GM21526 (cell line): Measurements from ENCODE around the gene IRX2.

Source experiments
- ATAC-seq: cut with Tn5 transposase; IDR thresholded peaks from one replicate; pipeline ENCODE4 v1.9.1; 2021; ENCODE audit warnings: moderate library complexity; ENCODE audit not compliant: unreplicated experiment, low FRiP score

IRX2 gene

DNA sequence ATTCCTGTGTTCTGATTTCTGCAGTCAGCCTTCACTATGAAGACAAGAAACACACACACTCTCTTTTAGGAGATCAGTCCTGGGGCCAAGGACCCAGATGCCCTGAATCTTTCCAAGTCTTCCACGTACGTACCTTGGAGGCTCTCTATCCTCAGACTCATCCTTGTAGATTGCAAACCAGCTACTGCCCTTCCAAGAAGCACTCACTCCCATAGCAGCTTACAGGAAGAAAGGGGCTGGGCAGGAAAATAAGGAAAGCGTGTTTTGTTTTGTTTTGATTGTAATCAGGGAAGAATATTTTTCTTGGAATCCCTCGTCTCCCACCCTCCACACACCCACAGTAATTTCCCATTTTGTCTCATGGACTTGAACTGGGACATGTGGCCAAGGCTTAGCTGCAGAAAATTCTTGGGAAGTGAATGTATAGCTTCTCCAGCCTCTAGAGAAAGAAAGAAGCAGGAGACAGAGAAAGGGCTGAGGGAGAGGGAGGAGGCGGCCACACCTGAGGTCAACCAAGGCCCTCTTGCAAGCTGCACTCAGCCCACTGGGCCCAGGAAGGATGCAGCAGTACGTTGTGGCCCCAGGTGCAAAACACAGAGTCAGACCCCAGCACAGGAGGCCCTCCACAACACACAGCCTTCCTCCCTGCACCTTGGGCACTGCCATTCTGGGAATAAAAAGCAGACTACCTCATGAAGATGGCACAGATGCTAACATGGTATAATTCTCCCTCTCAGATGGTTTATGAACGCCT lies 29.9 kb downstream of the IRX2 start:
- no peak for ATAC-seq

DNA sequence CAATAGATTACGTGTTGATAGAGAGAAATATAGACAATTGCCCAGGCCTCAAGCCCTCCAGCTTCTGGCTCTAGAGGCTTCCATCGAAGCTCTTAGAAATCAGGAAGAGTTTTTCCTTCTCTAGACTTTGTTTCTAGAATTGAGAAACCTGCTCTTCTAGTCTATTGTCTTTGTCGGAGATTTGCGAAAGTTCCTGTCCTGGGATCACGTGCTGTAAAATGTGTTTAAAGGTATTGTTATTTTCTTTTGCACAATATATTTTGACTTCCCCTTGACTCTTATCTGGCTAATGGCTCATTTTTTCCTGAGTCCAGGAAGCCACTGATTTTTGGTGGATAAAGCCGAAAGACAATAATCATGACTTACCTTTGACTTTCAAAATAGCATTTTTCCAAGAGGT lies 32.1 kb downstream of the IRX2 start:
- ATAC-seq: no peak

DNA sequence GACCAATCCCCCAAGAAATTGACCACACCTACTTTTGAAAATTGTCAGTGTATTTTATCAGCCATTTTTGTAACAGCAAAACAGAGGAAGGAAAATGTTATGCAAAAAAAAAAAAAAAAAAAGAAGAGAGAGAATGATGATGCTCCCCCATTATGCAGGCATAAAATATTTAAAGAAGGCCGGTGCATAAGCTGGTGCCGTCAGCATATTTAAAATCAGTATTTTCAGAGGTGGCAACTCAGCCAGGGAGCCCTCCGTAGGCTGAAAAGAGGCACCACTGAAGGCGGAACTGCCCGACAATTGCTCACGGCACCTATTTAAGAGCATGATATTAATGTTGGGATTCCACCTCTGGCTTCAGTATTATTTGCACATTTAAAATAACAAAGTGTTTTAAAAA lies 33.4 kb downstream of the IRX2 start:
- ATAC-seq: no peak

DNA sequence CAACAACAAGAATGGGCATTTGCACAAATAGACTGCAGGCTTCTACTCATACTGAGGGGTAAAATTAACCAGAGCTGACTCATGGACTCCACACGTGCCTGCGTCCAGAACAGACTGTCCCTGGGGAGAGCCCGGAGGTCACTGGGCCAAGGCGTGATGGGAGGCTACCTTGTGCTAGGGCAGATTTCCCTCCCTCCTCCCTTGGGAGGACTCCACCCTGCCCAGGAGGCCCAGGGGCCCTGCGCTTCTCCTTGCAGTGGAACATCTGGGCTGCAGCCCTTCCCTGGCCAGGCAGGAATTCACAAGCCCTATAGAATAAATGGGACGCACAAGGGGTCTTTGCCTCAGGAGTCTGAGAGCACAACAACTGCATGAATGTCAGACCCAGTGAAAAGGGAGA lies 35.6 kb downstream of the IRX2 start:
- no peak for ATAC-seq

DNA sequence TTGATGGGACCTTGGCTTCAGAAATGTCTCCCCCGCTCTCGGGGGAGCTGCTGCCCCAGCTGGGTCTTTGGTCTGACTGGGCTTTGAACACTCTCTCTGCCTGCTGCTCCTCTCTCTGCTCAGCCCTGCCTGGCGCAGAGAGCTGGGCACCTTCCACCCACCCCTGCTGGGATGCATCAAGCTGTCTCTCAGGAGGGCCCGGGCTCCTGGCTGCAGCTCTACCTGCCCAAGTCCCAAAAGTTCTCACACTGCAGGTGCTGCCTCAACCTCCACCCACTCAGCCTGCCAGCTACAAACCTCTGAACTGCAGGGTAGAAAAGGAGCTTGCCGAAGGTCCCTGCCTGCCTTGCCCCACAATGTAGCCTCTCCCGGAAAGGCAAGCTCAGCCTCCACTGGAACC lies 36.7 kb downstream of the IRX2 start:
- ATAC-seq: no peak

DNA sequence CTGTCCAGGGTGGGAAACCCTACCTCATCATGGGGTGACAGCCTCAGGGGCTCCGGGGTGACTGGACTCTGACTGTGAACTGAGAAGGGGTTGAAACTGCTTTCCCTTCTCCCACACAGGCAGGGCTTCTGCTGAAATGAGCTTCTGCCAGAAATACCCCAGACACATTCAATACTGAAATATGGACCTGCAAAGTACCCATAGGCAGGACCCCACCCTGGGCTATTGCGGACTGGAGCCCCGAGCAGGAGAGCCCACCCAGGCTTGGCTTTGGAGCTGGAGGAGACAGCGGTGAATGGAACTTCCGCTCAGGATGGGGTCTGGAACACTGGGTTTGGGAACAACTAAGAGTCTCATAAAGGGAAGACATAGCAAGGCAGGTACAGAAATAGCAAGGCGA lies 37.5 kb downstream of the IRX2 start:
- no peak for ATAC-seq

DNA sequence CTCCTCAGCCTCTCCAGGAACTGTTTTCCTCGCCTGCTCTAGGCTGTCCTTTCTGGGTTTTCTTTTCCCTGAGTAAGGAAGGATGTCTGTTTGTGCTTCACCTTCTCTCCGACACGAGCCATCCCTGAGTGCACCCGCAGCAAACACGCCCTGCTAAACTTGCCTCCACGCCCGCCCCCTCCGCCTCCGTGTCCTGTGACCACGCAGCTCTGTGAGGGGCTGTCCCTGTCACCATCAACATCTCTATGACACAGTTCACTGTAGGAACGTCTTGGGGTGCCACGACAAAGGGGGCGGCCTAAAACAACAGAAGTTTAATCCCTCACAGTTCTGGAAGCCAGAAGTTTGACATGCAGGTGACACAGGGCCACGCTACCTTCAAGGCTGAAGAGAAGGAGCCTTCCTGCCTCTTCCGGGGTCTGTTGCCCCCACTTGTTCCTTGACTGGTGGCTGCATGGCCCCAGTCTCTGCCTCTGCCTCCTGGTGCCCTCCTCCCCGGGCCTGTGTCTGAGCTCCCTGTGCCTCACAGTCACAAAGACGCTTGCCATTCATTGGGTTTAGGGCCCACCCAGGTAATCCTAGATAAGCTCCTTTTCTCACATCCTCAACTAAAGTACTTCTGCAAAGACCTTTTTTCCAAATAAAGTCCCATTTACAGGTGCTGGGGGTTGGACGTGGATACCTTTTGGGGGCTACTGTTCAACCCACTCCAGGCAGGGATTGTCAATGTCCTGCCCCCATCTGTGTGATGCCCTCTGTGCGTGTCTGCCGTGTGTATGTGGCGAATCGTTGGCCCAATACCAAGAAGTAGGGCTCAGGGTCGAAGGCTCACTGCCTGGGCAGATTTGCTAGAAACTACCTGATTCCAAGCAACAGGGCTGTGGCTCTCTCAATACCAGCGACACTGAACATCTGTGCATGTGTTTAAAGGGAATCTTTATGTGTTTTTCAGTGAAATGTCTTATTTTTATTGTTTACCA lies 39.7 kb downstream of the IRX2 start:
- no peak for ATAC-seq

DNA sequence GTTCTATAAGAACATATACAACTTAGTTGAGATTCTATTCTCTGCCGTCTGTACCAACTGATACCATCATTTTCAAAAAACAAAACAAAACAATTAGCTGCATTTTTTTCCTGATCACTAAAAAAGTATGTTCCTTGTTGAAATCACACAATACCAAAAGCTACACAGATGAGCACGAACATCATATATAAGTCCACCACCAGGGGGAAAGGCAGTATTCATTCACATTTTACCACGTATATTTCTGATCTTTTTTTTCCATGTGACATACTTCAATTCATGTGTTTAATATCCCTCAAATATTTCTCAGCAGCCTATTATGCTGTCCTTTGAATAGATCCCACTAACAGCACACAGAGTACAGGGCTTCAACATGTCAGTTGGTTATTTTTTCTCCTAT lies 40.6 kb downstream of the IRX2 start:
- ATAC-seq: no peak

DNA sequence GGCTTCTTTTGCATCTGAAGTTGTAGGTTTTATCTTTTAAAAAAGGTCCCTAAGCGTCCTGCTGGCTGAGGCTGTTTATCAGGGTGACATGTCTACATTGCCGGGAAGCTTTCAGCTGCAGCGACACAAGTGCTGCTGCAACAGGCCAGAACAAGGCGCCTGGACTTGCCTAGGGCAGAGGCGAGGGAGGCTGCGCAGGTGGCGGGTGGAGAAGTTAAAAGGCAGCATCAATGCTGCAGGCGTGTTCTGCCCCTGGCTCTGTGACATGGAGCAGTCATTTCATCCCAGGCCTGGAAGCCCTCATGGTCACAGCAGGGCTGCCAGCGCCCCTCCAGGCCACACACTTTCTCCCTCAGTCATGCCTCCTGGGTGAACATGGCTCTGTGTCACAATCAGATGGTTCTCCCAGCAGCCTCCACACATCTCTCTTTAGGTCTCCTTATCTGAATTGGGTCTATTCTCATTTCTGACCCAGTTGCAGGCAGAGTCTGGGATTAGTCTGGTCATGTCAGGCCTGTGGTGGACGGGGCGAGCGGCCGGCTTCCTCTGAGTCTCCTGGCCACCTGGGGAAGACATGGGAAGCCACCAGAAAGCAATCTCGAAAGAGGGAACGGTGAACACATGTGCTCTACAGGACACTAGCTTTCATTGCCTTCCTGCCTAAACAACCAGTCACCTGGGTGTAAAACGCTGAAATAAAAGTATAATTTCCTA lies 41.3 kb downstream of the IRX2 start:
- no peak for ATAC-seq

DNA sequence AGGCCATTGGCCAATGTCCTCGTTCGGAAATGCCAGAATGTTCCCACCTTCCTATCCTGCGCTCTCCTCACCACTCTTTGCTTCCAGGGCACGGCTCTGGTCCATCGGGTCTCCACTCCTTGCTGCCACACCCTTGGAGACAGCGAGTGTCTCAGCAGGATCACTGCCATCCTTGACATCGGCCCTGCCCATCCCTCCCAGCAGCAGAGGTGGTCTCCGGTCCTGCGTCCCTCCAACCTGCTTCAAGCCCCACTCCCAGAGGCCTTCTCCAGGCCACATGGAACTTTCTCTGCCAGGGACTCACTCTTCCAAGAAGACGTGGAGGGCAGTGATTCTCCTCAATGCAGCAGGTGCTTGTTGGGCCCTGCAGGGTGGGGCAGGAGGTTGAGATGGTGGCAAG lies 42.7 kb downstream of the IRX2 start:
- ATAC-seq: no peak

DNA sequence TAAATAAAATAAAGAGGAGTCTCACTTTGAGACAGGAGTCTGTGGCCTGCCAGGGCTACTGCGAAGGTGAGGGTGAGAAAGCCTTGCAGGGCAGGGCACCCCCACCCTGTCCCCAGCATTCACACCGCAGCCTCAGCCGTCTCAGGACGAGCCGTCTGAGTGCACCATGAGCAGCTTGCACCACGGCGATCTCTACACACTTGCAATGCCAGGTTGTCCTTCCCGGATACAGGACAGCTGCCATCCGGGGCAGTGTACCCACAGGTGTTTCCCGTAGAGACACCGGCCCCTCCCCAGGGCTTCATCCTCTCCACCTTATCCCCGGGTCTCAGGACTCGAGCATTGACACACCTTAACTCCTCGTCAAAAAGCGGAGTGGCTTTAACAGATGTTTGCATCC lies 43.3 kb downstream of the IRX2 start:
- ATAC-seq: no peak

DNA sequence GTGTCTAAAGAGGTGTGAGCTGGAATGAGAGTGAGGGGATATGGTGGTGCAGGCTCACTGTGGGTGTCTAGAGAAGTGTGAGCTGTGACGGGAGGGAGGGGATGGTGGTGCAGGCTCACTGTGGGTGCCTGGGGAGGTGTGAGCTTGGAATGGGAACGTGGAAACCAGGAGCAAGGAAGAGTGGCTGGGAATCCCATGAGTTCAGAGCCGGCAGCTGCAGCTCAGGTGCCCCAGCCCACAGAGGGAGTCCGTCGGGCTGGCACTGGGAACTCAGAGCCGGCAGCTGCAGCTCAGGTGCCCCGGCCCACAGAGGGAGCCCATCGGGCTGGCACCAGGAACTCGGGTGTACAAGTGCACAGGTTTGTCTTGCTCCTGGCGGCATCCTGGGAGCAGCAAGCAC lies 45.6 kb downstream of the IRX2 start:
- no peak for ATAC-seq

DNA sequence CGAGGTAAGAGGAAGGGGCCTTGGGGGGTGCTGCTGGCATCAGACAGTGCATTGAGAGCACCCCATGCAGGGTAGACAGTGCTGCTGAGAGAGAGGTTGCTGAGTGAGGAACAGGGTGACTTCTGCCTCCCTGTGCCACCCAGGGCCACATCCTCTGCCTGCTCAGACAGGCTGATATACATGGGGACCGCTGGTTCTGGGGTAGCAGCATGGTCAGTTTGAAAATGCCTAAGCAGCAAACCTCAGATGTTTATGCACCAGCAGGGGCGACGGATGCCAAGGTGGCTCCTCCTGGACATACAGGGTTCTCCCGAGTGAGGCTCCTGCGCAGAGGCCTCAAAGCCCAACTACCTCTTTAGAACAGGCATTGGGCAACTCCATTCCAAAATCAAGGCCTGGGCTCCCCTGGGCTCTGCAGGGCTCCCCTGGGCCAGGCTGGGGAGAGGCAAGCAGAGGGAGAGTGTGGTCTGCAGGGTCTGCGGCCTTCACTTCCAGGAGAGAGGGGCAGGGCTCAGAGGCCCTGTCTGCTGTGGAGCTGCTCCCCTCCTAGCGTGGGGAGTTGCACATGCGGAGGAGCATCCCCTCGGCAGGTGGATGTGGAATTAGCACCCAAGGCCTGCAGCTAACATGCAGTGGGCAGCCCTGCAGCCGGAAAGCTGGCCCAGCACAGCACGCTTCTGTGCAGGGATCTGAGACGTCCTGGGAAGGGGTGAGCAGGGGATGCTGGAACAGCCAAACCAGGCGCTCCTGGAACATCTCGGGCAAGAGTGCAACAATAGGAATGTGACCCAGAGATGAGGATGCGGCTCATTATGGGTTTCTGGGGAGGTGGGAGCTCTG lies 46.5 kb downstream of the IRX2 start:
- no peak for ATAC-seq

DNA sequence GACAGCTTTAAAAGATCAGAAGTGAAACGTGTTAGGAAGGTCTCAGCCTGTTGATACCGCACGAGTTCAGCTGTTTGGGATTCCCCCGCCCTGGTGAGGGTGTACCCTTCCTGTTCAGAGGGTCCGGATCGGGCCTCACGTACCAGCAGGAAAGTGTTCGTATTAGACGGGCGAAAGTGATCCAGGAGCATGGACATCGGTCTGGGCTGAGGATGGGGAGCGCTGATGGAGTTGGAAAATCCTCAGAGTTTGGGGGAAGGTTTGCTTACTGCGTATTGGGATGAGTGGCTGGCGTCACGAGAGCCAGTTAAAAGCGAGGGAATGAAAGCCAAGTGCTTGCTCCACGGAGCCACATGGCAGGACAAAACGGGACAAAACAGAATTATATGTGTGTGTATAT lies 47.4 kb downstream of the IRX2 start:
- ATAC-seq: no peak

DNA sequence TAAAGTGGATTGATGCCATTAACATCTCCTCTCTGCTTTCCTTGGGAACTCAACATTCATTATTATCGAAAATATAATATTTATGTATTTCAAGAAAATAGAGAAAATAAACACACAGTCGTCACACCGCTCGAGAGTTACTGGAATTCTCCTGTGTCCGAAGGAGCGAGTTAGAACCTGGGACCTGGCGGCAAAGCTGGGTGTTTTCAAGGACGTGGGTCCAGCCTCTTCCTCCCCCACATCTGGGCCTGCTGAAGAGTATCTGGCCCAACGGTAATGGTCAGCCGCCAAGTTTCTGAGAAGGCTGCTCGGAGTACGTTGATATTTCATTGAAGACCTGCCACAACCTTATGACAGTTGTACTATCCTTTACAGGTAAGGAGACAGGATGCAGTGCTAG lies 47.9 kb downstream of the IRX2 start:
- ATAC-seq: no peak

DNA sequence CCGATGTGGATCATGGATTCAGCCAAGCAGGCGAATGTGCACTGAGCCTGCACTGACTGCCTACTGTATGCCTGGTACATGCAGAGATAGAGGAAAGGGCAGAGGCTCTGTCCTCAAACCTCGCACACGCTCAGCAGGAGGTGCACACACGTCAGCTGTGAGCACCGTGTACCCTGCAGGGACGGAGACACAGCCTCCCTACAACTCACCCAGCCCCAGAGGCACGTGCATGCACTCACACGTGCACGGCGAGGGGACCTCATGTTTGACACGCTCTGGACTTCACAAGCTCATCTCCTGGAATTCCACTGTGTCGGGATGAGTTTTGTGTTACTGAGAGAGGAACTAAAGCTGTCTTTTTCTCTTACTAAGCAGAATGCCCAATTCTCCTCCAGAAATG lies 48.4 kb downstream of the IRX2 start:
- no peak for ATAC-seq

DNA sequence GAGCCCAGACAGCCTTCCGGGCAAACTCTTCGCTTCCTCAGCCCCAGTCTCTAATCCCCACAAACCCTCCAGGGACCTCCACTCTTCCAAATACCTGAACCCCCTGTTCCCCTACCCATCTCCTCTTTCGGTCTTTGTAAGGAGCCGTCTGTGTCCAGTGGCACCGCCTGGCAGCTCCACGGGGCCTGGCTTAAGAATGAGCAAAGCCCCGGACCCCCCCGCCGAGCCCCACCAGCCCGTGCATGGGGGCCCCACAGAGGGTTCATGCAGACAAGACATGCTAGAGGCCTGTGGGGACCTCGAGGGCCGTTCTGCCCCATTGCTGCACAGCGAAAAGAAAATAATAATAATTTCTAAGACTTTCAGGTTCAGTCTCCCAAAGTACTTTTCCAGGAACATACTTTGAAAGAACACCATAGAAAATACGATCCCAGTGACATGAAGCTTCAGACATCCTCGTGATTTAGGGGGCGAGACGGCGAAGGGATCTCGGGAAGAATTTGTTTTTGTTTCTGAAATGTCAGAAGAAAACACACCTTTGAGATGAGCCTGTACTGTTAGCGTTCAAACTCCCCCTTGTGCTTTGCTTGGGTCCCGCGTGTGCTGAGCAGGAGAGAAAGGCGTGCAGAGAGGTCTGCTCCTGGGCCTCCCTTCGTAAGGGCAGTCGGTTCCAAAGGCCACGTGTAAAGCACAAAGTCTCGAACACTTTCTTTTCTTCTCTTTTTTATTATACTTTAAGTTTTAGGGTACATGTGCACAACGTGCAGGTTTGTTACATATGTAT lies 49.2 kb downstream of the IRX2 start:
- no peak for ATAC-seq

DNA sequence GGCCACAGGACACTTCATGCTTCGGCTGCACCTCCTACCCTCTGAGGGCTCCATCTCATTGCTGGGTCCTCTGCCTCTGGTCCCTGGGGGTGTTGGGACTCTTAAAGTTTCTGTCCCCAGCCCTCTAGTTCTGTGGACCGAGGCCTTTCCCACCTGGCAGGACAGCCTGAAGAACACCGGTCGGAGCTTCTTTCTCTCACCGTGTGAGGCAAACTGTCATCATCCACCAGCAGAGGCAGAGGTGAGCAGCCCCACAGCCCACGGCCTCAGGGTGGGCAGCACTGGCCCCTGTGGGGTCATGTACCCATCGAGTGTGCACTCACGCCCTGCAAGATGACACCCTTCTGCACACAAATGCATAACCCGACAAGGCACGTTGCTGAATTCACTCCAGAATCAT lies 49.9 kb downstream of the IRX2 start:
- ATAC-seq: no peak

DNA sequence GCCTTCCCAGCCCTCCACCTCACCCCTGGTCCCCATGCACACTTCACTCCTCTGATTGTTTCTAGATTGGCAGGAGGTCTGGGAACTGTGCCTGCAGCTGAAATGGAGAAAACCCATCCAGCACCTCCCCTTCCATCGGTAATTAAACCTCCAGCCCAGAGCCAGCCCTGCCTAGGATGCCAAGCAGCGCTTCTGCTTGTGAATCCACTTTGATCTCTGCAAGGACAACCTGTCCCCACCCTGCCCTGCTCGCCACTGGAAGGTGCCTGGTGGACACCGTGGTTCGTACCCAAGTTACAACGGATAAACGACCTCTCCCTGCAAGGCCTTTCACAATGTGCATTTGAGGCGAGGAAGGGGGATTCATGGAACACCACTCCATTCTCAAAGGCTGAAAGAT lies 50.6 kb downstream of the IRX2 start:
- no peak for ATAC-seq

DNA sequence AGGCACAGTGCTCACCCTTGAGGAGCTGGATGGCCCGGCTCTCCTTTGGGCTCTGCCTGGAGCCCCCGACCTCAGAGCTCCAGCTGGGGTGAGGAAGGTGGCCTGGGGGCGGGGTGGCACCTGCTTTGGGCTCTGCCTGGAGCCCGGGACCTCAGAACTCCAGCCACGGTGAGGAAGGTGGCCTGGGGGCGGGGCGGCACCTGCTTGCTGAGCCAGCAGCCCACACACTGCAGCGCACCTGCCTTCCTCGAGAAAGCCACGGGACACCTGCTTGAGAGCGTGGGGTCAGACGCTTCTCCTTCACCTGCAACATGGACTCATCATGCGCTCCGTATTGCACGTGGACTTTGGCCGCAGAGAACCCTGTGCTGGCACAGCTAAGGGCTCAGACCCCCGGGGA lies 51.8 kb downstream of the IRX2 start:
- no peak for ATAC-seq
